ENCODE data around the gene MTARC2. TPM values are rescaled to one million over a fixed set of nuclear protein-coding genes. Genes with fewer than 3 reads are reported as not detected.
"Not testable (repeated sequence)": the region's sequence is repeated elsewhere in the genome, so short reads cannot be mapped to it uniquely, and the experiment has no call there.

The MTARC2 gene
- total and polyA plus RNA-seq, 9 donors = 12.8 to 80.2 (median 23.6) TPM

DNA sequence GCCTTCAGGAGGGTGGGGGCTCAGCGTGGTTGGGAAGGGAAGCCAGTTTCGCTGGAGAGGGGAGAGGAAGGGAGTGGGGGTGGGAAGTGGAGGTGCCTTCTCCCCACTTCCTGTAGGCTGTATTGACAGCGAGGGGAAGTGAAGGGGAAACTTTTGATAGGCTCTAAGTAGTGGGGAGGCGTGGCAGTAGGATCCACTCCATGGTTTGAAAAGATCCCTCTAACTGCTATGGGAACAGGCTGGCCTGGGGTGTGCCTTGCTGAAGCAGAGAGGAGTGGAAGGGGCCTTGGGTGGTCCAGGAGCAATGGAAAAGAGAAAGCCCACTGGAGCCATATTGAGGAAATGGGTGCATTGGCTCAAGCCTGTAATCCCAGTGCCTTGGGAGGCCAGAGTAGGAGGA is 37.8 kb upstream of the MTARC2 start:
- intact Hi-C loops (cut with DNase I) = no loop called here
- WGBS, 3 donors = 84 to 87% (median 86%) methylated on average over 4 of the region's 4 CpGs
- peaks cover 3% of the 10 kb centered on the region for H3K4me1 ChIP-seq (ENCODE audit: insufficient read depth)

DNA sequence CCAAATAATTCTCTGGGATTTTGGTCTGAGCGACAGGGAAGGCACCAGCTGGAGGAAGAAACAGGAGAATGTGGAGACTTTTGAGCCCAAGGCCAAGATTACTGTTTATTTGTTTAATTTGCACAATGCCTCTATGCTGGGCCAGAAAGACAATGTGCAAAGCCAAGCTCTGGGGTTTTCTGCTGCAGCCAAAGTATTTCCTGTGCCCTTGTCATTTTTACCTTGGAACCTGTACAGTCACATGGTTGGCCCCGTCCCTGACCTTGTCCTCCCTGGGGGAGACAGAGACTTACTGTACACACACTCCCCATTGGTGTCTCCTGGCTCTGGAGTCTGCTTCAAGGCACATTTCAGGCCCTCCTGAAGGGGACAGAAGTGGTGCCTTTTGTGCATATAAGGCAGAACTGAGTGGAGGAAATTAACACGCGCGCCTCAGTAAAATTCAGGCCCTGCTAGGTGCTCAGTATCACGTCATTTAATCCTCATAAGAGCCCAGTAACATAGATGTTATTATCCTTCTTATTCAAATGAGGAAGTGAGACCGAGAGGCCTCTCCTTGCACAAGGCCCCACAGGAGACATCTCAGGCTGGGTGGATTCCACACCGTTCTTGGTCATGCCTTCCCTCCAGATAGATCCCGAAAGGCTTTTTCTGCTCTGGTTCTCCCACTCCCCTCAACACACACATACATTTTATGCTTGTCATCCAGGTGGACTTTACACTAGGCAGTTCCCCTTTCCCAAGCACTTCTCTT is 36.9 kb upstream of the MTARC2 start:
- H3K36me3 ChIP-seq = no peaks in the 10 kb centered on the region
- no peak overlapping the region for H3K27ac ChIP-seq
- TF ChIP-seq EP300 (IDR thresholded peaks at IDR 0.05) = no peak
- no peak for TF ChIP-seq POLR2A (IDR thresholded peaks at IDR 0.05)
- TF ChIP-seq, protein P1, sequence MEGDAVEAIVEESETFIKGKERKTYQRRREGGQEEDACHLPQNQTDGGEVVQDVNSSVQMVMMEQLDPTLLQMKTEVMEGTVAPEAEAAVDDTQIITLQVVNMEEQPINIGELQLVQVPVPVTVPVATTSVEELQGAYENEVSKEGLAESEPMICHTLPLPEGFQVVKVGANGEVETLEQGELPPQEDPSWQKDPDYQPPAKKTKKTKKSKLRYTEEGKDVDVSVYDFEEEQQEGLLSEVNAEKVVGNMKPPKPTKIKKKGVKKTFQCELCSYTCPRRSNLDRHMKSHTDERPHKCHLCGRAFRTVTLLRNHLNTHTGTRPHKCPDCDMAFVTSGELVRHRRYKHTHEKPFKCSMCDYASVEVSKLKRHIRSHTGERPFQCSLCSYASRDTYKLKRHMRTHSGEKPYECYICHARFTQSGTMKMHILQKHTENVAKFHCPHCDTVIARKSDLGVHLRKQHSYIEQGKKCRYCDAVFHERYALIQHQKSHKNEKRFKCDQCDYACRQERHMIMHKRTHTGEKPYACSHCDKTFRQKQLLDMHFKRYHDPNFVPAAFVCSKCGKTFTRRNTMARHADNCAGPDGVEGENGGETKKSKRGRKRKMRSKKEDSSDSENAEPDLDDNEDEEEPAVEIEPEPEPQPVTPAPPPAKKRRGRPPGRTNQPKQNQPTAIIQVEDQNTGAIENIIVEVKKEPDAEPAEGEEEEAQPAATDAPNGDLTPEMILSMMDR (IDR thresholded peaks at IDR 0.05) = no peak
- no peak overlapping the region for H3K4me3 ChIP-seq
- H3K4me1 ChIP-seq (ENCODE audit: insufficient read depth) = peaks cover 2% of the 10 kb centered on the region
- no peak for DNase-seq
- WGBS, 3 donors = 63 to 71% (median 63%) methylated on average over 9 of the region's 9 CpGs
- no peaks in the 10 kb centered on the region for H3K27me3 ChIP-seq
- H3K9me3 ChIP-seq = no peaks in the 10 kb centered on the region
- intact Hi-C loops (cut with DNase I) = no loop called here

More for the DNA sequence above, 37.8 kb upstream of the MTARC2 start:
- Histone ChIP-seq H3K27me3 (no peaks in the 10 kb centered on the region), H3K36me3 (no peaks in the 10 kb centered on the region), H3K9me3 (no peaks in the 10 kb centered on the region), H3K4me3 (no peak overlapping the region), H3K27ac (no peak overlapping the region)
- no peak for DNase-seq
- TF ChIP-seq EP300 (IDR thresholded peaks at IDR 0.05) (no peak), POLR2A (IDR thresholded peaks at IDR 0.05) (no peak)
- TF ChIP-seq, protein P1 (IDR thresholded peaks at IDR 0.05) = no peak

DNA sequence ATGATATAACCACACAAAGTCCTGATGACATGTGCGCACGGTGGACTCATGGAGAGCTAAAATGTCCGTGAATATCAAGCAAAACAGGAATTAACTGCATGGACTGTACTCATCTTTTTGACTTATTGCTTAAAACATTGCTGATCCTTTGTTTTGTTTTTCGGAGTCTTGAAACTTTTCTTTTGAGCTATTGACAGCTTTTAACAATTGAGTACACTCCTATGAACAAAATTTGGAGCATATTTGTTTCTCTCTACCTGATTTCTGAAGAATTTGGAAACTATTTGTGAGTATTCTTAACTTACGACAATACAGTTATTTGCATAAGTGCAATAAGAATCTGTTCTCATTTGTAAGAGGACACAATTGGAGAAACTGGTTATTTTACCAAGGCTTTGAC is 32.1 kb upstream of the MTARC2 start:
- not testable (repeated sequence) for H3K9me3 ChIP-seq

DNA sequence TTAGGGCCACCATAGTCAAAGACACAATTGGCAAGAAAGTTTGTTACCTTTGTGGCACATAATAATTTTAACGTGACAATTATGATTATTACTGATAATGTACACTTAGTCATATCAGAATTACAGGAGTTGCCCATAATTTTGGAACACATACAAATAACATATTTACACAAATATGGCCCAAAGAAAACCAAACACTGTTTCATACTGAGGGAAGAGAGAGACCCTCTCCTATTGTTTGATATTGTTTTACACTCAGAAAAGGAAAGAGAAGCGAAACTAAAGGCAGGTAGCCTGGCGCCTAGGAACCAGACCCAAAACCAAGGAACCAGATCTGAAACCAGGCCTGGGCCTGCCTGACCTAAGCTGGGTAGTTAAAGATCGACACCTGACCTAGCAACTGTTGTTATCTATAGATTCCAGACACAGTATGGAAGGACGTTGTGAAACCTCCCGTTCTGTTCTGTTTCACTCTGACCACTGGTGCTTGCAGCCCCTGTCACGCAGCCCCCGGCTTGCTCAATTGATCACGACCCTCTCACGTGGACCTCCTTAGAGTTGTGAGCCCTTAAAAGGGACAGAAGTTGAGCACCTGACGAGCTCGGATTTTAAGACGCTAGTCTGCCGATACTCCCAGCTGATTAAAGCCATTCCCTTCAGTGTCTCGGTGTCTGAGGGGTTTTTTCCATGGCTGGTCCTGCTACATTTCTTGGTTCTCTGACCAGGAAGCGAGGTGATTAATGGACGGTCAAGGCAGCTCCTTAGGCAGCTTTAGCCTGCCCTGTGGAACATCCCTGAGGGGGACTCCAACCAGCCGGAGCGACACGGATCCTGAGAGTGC is 30.1 kb upstream of the MTARC2 start:
- Histone ChIP-seq H3K27ac (no peak overlapping the region), H3K4me1 (ENCODE audit: insufficient read depth) (no peaks in the 10 kb centered on the region), H3K27me3 (no peaks in the 10 kb centered on the region), H3K4me3 (no peak overlapping the region), H3K36me3 (no peaks in the 10 kb centered on the region), H3K9me3 (no peaks in the 10 kb centered on the region)
- 87% methylated on average over 20 of the region's 20 CpGs for WGBS, 3 donors
- DNase-seq = no peak
- intact Hi-C loops (cut with DNase I) = no loop called here
- TF ChIP-seq POLR2A (IDR thresholded peaks at IDR 0.05) = no peak
- TF ChIP-seq EP300 (IDR thresholded peaks at IDR 0.05) = no peak
- TF ChIP-seq, protein P1 (IDR thresholded peaks at IDR 0.05) = no peak

More for the DNA sequence above, 32.1 kb upstream of the MTARC2 start:
- H3K4me1 ChIP-seq (ENCODE audit: insufficient read depth); H3K27ac ChIP-seq; H3K36me3 ChIP-seq; H3K27me3 ChIP-seq; H3K4me3 ChIP-seq; intact Hi-C loops (cut with DNase I); DNase-seq: not testable (repeated sequence)
- 95 to 97% (median 97%) methylated on average over 5 of the region's 5 CpGs for WGBS, 3 donors

DNA sequence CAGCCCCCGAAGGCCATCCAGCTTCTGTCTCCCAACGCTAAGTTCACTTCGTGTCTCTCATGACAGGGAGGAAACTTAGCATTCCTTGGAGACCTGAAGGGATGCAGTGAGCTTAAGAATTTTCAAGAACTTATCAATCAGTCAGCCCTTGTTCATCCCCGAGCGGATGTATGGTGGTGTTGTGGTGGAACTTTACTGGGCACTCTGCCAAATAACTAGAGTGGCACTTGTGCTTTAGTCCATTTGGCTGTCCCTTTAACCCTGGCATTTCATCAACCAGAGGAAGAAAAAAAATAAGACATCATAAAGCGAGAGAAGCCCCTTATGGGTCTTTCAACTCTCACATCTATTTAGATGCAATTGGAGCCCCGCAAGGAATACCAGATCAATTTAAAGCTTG is 26.9 kb upstream of the MTARC2 start:
- H3K4me3 ChIP-seq; H3K4me1 ChIP-seq (ENCODE audit: insufficient read depth); intact Hi-C loops (cut with DNase I); H3K36me3 ChIP-seq; H3K9me3 ChIP-seq; H3K27me3 ChIP-seq; H3K27ac ChIP-seq; DNase-seq: not testable (repeated sequence)
- 85 to 88% (median 87%) methylated on average over 7 of the region's 7 CpGs for WGBS, 3 donors
